ENCODE data around the gene MBD3L2. TPM values are rescaled to one million over a fixed set of nuclear protein-coding genes. Genes with fewer than 3 reads are reported as not detected.

Gene MBD3L2
- total RNA-seq, 1 experiment from 2014 or later = not detected

Other genes starting within 250 kb of the MBD3L2 start
- gene ADGRE1, start 161.7 kb upstream of the MBD3L2 start, total RNA-seq (2014; rRNA removed; shearing (Covaris generic)) = 11.5 and 15.8 TPM in 2 replicates
- gene MBD3L2B, start 27.9 kb upstream of the MBD3L2 start, total RNA-seq (2014; rRNA removed; shearing (Covaris generic)) = not detected in 2 replicates
- gene MBD3L5, start 18.7 kb upstream of the MBD3L2 start, total RNA-seq (2014; rRNA removed; shearing (Covaris generic)) = not detected in 2 replicates
- gene MBD3L4, start 9.1 kb upstream of the MBD3L2 start, total RNA-seq (2014; rRNA removed; shearing (Covaris generic)) = not detected in 2 replicates
- not detected in 2 replicates for gene MBD3L3, start 9.4 kb downstream of the MBD3L2 start, total RNA-seq (2014; rRNA removed; shearing (Covaris generic))
- 8.8 and 9.2 TPM in 2 replicates for gene ZNF557, start 20.4 kb downstream of the MBD3L2 start, total RNA-seq (2014; rRNA removed; shearing (Covaris generic))
- 8.9 and 10.0 TPM in 2 replicates for gene INSR, start 245.1 kb downstream of the MBD3L2 start, total RNA-seq (2014; rRNA removed; shearing (Covaris generic))

All from Daoy (cell line).